ENCODE data around the gene RNF213. TPM values are rescaled to one million over a fixed set of nuclear protein-coding genes. Genes with fewer than 3 reads are reported as not detected.

Gene RNF213
- total and polyA plus RNA-seq, 2 of the 8 experiments (the other 6 are each of a cell fraction or from before 2014, with no cell fraction given) = 33.8 to 62.8 TPM

DNA sequence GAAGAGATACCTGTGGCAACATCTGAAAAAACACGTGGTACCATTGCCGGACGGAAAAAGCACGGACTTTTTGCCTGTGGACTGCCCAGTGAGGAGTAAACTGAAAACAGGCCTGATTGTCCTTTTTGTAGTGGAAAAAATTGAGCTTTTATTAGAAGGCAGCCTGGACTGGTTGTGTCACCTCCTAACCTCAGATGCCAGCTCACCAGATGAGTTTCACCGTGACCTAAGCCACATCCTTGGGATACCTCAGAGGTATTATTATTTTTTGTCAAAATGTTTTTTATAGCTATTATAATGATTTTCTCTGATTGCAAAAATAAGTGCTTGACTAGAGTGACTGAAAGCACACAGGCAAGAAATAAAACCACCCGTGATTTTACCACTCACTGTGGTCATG, 34.9 kb downstream of the RNF213 start:
- H3K18ac ChIP-seq (ENCODE audit: extremely low read depth, low read length) = no peak overlapping the region
- POLR2A ChIA-PET (ENCODE audit: partially characterized antibody) = interaction anchor here (0.8 to 1.6 kb wide), 2 partner anchors 10 to 15 kb away, joined by 3 read pairs; no protein-coding TSS in a partner anchor
- H4K91ac ChIP-seq (replicated peaks; ENCODE audit: insufficient read length, low read length) = no peak overlapping the region
- no peak overlapping the region for H3K23ac ChIP-seq (ENCODE audit: insufficient read length)
- H3K4me3 ChIP-seq (ENCODE audit: extremely low read depth in 1 of 4, insufficient read depth in 2 of 4, low read depth in 3 of 4, low read length in 4 of 4) = no peak overlapping the region
- no peaks in the 10 kb centered on the region for H3K9me3 ChIP-seq (ENCODE audit: insufficient read depth in 2 of 2, low read depth in 1 of 2, low read length in 1 of 2)
- H3K9ac ChIP-seq (replicated peaks in 1 of 4; ENCODE audit: extremely low read depth in 1 of 4, low read depth in 3 of 4, low read length in 3 of 4) = no peak overlapping the region
- no peak overlapping the region for H3K56ac ChIP-seq (replicated peaks; ENCODE audit: insufficient read length, low read depth, low read length)
- no peak overlapping the region for H2BK120ac ChIP-seq (replicated peaks; ENCODE audit: low read depth, low read length)
- H2BK15ac ChIP-seq (ENCODE audit: low read length) = no peak overlapping the region
- H3K36me3 ChIP-seq (ENCODE audit: control insufficient read depth in 2 of 4, insufficient read depth in 4 of 4, low read length in 3 of 4) = peaks cover 9 to 58% (median 39%) of the 10 kb centered on the region in 4 experiments
- H4K20me1 ChIP-seq (replicated peaks in 1 of 2; ENCODE audit: control insufficient read depth in 1 of 2, insufficient read depth in 2 of 2, low read length in 2 of 2) = peaks cover 0 to 5% of the 10 kb centered on the region in 2 experiments
- CTCF ChIA-PET (ENCODE audit: partially characterized antibody) = interaction anchor here (0.7 to 1.6 kb wide), 4 partner anchors 8 to 100 kb away, joined by 3 to 6 read pairs (median 4); no protein-coding TSS in a partner anchor
- H3K14ac ChIP-seq (ENCODE audit: insufficient read length) = no peak overlapping the region
- no peak overlapping the region for H4K8ac ChIP-seq (ENCODE audit: extremely low read depth, insufficient read depth, low read length)
- no peaks in the 10 kb centered on the region for H3K79me1 ChIP-seq (ENCODE audit: low read depth, low read length)
- no peaks in the 10 kb centered on the region for H3K4me1 ChIP-seq (replicated peaks in 1 of 4; ENCODE audit: control insufficient read depth in 3 of 4, insufficient read depth in 4 of 4, low read length in 3 of 4)
- no peak overlapping the region for H3K27ac ChIP-seq (ENCODE audit: low read depth, low read length)
- H3K4me2 ChIP-seq (ENCODE audit: insufficient read depth in 1 of 2, low read depth in 2 of 2, low read length in 2 of 2) = no peak overlapping the region
- H2BK20ac ChIP-seq (ENCODE audit: low read length) = no peak overlapping the region
- DNase-seq (ENCODE audit: low read depth in 1 of 2, low spot score in 2 of 2) (no peak), FAIRE-seq (no peak)
- H2AFZ ChIP-seq (ENCODE audit: low read length) = no peak overlapping the region
- no peak overlapping the region for H2BK12ac ChIP-seq (ENCODE audit: low read depth, low read length)
- H3K79me2 ChIP-seq (ENCODE audit: control insufficient read depth in 1 of 2, insufficient read depth in 2 of 2, low read length in 2 of 2) = no peaks in the 10 kb centered on the region
- H2AK5ac ChIP-seq (ENCODE audit: low read depth, low read length) = no peak overlapping the region
- 94% methylated on average over 6 of the region's 6 CpGs; no CpG with 5 or more reads in 1 of the 2 experiments for WGBS, 2 experiments (ENCODE audit: extremely low coverage in 1 of 2, insufficient coverage in 1 of 2, insufficient read length in 1 of 2, insufficient replicate concordance in 2 of 2, low coverage in 1 of 2, low lambda C conversion rate in 2 of 2, missing lambda C conversion rate in 1 of 2)
- no peak overlapping the region for H2BK5ac ChIP-seq (ENCODE audit: low read depth, low read length)
- H3K23me2 ChIP-seq (ENCODE audit: low read depth, low read length) = no peaks in the 10 kb centered on the region
- no peaks in the 10 kb centered on the region; a peak in 1 of 7 replicates for H3K27me3 ChIP-seq (replicated peaks in 1 of 4; ENCODE audit: control insufficient read depth in 3 of 4, extremely low read depth in 1 of 4, insufficient read depth in 3 of 4, low read length in 3 of 4)
- H3K4ac ChIP-seq (replicated peaks; ENCODE audit: insufficient read length, low read depth, low read length) = no peak overlapping the region
- no peak overlapping the region for H4K5ac ChIP-seq (ENCODE audit: insufficient read length, low read depth, low read length)
- TF ChIP-seq SP1 (IDR thresholded peaks at IDR 0.05; ENCODE audit: low read depth, low read length) (no peak), POLR2A (IDR thresholded peaks at IDR 0.05; ENCODE audit: control extremely low read depth in 1 of 2, low read depth in 2 of 2, low read length in 2 of 2) (no peak), SP4 (IDR thresholded peaks at IDR 0.05; ENCODE audit: low read length) (no peak), RFX5 (IDR thresholded peaks at IDR 0.05; ENCODE audit: borderline replicate concordance, low read depth, low read length) (no peak), EP300 (IDR thresholded peaks at IDR 0.05; ENCODE audit: borderline replicate concordance in 1 of 2, low read depth in 2 of 2, low read length in 2 of 2) (no peak), RXRA (IDR thresholded peaks at IDR 0.05; ENCODE audit: insufficient read depth, low read depth, low read length) (no peak), NRF1 (IDR thresholded peaks at IDR 0.05; ENCODE audit: low read depth, low read length) (no peak), BACH1 (IDR thresholded peaks at IDR 0.05; ENCODE audit: low read length) (no peak), HDAC6 (IDR thresholded peaks at IDR 0.05; ENCODE audit: low read depth, low read length) (no peak), TBP (IDR thresholded peaks at IDR 0.05; ENCODE audit: low read depth, low read length) (no peak), ASH2L (IDR thresholded peaks at IDR 0.05; ENCODE audit: low read length) (no peak), PHF8 (conservative IDR thresholded peaks at IDR 0.05; ENCODE audit: low read depth, low read length) (no peak), CBX5 (IDR thresholded peaks at IDR 0.05; ENCODE audit: low read depth, low read length) (no peak), RAD21 (IDR thresholded peaks at IDR 0.05 in 1 of 2, conservative IDR thresholded peaks at IDR 0.05 in 1 of 2; ENCODE audit: low read depth in 2 of 2, low read length in 2 of 2) (no peak), CREB1 (IDR thresholded peaks at IDR 0.05) (no peak), POU5F1 (IDR thresholded peaks at IDR 0.05; ENCODE audit: low read depth, low read length) (no peak)

Data from H1 (cell line).